Panc1 (cell line): ENCODE measurements around the gene ELMO2.

Experiments used
- CTCF ChIP-seq: fragments of 450-650 bp; IDR thresholded peaks from 2 replicates; pipeline ENCODE4 v1.5.1; 2017; ENCODE audit warnings: mild to moderate bottlenecking
- POLR2AphosphoS5 ChIP-seq: IDR thresholded peaks from 2 replicates; pipeline ENCODE4 v1.6.1; 2012; ENCODE audit warnings: mild to moderate bottlenecking, low read depth, low read length, moderate library complexity
- REST ChIP-seq, 2 experiments: IDR thresholded peaks; 2 replicates each; pipeline ENCODE4 v1.6.1; 2011 to 2012; ENCODE audit warnings: low read depth in 2 of 2, control low read depth in 1 of 2, low read length in 1 of 2, mild to moderate bottlenecking in 1 of 2, moderate library complexity in 1 of 2; ENCODE audit not compliant: insufficient read depth in 1 of 2
- SIN3A ChIP-seq: IDR thresholded peaks from 2 replicates; pipeline ENCODE4 v1.6.1; 2012; ENCODE audit warnings: low read depth, mild to moderate bottlenecking, low read length, moderate library complexity, borderline replicate concordance; ENCODE audit not compliant: insufficient read depth

GRCh38 chr20:46377518-46377917 lies 28.9 kb downstream of the ELMO2 start:
- TF ChIP-seq CTCF, result no peak
- TF ChIP-seq SIN3A, result no peak
- no peak for TF ChIP-seq REST (IDR thresholded peaks at IDR 0.05; ENCODE audit: insufficient read depth in 1 of 2, low read depth in 2 of 2, low read length in 1 of 2)
- no peak for TF ChIP-seq POLR2AphosphoS5
